Gastroesophageal sphincter (tissue), 4 donors: Measurements from ENCODE around the gene UBR1. TPM values are rescaled to one million over a fixed set of nuclear protein-coding genes. Genes with fewer than 3 reads are reported as not detected.

Experiments used
- ATAC-seq: fragments of 150-250 bp; one replicate; pipeline ENCODE4 v1.9.1; 2016; ENCODE audit warnings: mild to moderate bottlenecking, moderate library complexity
- H3K27ac ChIP-seq, 4 donors: fragments of 200-600 bp; sonication (generic) in 3 of 4; 1 replicate in 3 of 4; 2 replicates in 1 of 4; pipeline ENCODE4 v1.5.1; 2016 to 2019
- H3K27me3 ChIP-seq: fragments of 200-600 bp; sonication (generic); one replicate; pipeline ENCODE4 v1.5.1; 2019
- H3K36me3 ChIP-seq, 2 donors: fragments of 200-600 bp; sonication (generic); one replicate each; pipeline ENCODE4 v1.5.1; 2019; ENCODE audit warnings: control low read depth in 1 of 2
- H3K4me1 ChIP-seq, 3 donors: fragments of 200-600 bp; sonication (generic); 1 replicate in 2 of 3; 2 replicates in 1 of 3; pipeline ENCODE4 v1.5.1; 2016 to 2019; ENCODE audit warnings: control low read depth in 2 of 3
- H3K4me3 ChIP-seq, 2 donors: fragments of 200-600 bp; sonication (generic); one replicate each; pipeline ENCODE4 v1.5.1; 2019; ENCODE audit warnings: mild to moderate bottlenecking in 1 of 2, moderate library complexity in 1 of 2
- H3K9me3 ChIP-seq, 3 donors: fragments of 200-600 bp; sonication (generic); one replicate each; pipeline ENCODE4 v1.5.1; 2017 to 2019; ENCODE audit warnings: control low read depth in 2 of 3
- EP300 ChIP-seq: sonication (generic); formaldehyde crosslinking; IDR thresholded peaks from one replicate; pipeline ENCODE4 v1.6.1; 2017; ENCODE audit warnings: antibody characterized with exemption, mild to moderate bottlenecking
- POLR2A ChIP-seq, 2 donors: fragments of 450-650 bp; IDR thresholded peaks; one replicate each; pipeline ENCODE4 v1.6.1; 2017; ENCODE audit warnings: antibody characterized with exemption in 2 of 2, mild to moderate bottlenecking in 2 of 2, moderate library complexity in 1 of 2
- POLR2AphosphoS5 ChIP-seq: sonication (generic); formaldehyde crosslinking; IDR thresholded peaks from one replicate; pipeline ENCODE4 v1.6.1; 2017; ENCODE audit warnings: antibody characterized with exemption
- WGBS, 2 donors: methylation state at CpG; one replicate each; pipeline ENCODE4 v1.1.5; 2018; ENCODE audit warnings: low coverage in 1 of 2; 5-methylcytosine and 5-hydroxymethylcytosine counted together
- total RNA-seq, 4 donors: library from RNA; depleted of rRNA; stranded (reverse); fragments of >200 nt; gene quantifications; one replicate each; pipeline ENCODE4 v1.1.0, GENCODE V29; 2016
- TF ChIP-seq, protein P1 (sequence below), 4 experiments: fragments of 200-600 bp in 2 of 4; fragments of 450-650 bp in 2 of 4; sonication (generic) in 1 of 4; IDR thresholded peaks; one replicate each; pipeline ENCODE4 v1.5.1; 2017 to 2019; ENCODE audit warnings: antibody characterized with exemption in 4 of 4, mild to moderate bottlenecking in 2 of 4, moderate library complexity in 2 of 4

Gene UBR1
- 10 to 100 TPM; 24.0 to 46.1 (median 31.5) TPM for total RNA-seq

GRCh38 chr15:43105778-43106485 is at the start of gene UBR1:
TSS of gene UBR1 (minus strand) at chr15:43106038. CDS start at chr15:43106022, 16 bp downstream.
- Histone ChIP-seq H3K9me3 (no peaks in the 10 kb centered on the region), H3K27ac (peak within 1 kb of the TSS; percentile 79 to 92 (median 88)), H3K4me3 (peak within 1 kb of the TSS; percentile 59 to 90), H3K27me3 (no peaks in the 10 kb centered on the region), H3K36me3 (peaks cover 0 to 12% of the 10 kb centered on the region in 2 donors), H3K4me1 (peaks cover 9 to 43% (median 14%) of the 10 kb centered on the region in 3 donors)
- WGBS, 2 donors, result 0 to 1% methylated on average over 4 to 16 of the region's 33 CpGs
- peak; percentile 95 for ATAC-seq
- TF ChIP-seq EP300, result no peak
- TF ChIP-seq POLR2A (IDR thresholded peaks at IDR 0.05), result peak; percentile 55 to 63
- TF ChIP-seq, protein P1, sequence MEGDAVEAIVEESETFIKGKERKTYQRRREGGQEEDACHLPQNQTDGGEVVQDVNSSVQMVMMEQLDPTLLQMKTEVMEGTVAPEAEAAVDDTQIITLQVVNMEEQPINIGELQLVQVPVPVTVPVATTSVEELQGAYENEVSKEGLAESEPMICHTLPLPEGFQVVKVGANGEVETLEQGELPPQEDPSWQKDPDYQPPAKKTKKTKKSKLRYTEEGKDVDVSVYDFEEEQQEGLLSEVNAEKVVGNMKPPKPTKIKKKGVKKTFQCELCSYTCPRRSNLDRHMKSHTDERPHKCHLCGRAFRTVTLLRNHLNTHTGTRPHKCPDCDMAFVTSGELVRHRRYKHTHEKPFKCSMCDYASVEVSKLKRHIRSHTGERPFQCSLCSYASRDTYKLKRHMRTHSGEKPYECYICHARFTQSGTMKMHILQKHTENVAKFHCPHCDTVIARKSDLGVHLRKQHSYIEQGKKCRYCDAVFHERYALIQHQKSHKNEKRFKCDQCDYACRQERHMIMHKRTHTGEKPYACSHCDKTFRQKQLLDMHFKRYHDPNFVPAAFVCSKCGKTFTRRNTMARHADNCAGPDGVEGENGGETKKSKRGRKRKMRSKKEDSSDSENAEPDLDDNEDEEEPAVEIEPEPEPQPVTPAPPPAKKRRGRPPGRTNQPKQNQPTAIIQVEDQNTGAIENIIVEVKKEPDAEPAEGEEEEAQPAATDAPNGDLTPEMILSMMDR (IDR thresholded peaks at IDR 0.05), result no peak
- peak; percentile 84 for TF ChIP-seq POLR2AphosphoS5

- H3K27ac ChIP-seq, result no peak overlapping the region
- no peaks in the 10 kb centered on the region for H3K4me1 ChIP-seq
- ATAC-seq, result no peak
- H3K27me3 ChIP-seq, result no peaks in the 10 kb centered on the region
- no peaks in the 10 kb centered on the region for H3K9me3 ChIP-seq
- H3K4me3 ChIP-seq, result no peak overlapping the region
- TF ChIP-seq POLR2A (IDR thresholded peaks at IDR 0.05), result no peak
- TF ChIP-seq POLR2AphosphoS5, result no peak
- TF ChIP-seq, protein P1 (IDR thresholded peaks at IDR 0.05), result no peak
- TF ChIP-seq EP300, result no peak
- peaks cover 0 to 97% of the 10 kb centered on the region in 2 donors for H3K36me3 ChIP-seq
Measured at GRCh38 chr15:43153269-43153668, 47.4 kb upstream of the UBR1 start.

DNA sequence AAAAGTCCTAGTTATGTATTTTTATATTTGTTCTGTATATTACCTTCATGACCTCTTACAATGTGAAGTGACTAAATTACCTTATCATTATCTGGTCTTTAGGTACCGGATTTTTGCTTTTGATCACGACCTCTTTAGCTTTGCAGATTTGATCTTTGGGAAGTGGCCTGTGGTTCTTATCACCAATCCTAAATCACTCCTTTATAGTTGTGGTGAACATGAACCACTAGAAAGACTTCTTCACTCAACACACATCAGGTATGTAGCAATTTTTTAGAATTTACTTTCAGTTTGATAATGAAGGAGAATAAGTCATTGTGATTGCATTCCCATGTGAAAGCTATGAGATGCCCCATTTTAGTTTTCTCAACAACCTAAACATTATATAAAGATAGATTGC is 45.9 kb upstream of the UBR1 start:
- H3K4me1 ChIP-seq, result no peaks in the 10 kb centered on the region
- no peaks in the 10 kb centered on the region for H3K9me3 ChIP-seq
- 82 to 92% methylated on average over 2 of the region's 2 CpGs for WGBS, 2 donors
- peaks cover 0 to 97% of the 10 kb centered on the region in 2 donors for H3K36me3 ChIP-seq
- TF ChIP-seq, protein P1 (IDR thresholded peaks at IDR 0.05), result no peak
- TF ChIP-seq POLR2AphosphoS5 (no peak), POLR2A (IDR thresholded peaks at IDR 0.05) (no peak), EP300 (no peak)
- ATAC-seq, result no peak
- no peaks in the 10 kb centered on the region for H3K27me3 ChIP-seq
- no peak overlapping the region for H3K27ac ChIP-seq
- H3K4me3 ChIP-seq, result no peak overlapping the region

DNA sequence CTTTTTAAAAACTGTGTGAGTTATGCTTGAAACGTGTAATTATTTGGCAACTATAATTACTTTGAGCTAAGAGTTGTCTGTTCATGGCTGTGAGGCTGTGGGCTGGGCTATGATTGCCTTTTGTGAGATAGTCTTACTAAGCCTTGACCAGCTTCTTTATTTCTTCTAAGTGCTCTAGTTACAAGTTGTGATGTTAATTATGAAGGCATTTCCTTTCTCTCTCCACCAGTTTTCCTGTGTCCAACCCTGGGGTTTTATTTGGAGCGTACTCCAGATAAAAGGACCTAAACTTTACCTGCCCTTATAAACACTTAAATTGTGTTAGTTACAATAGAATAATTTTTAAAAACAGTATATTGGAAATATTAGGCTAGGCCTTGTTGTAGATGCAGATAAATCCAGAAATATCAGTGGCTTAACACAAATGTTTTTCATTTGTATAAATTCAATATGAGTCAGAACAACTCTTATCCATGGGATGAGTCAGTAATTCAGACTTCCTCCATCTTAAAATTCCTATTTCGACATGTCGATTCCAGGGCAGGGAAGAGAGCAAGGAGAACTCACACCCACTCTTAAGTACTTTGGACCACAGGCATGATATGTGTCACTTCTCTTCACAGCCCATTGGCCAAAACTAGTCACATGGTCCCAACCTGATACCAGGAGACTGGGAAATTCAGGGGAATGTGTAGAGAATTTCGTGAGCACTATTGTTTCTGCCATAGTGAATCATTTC is 44.5 kb upstream of the UBR1 start:
- 85 to 94% methylated on average over 5 of the region's 5 CpGs for WGBS, 2 donors
- Histone ChIP-seq H3K27me3 (no peaks in the 10 kb centered on the region), H3K4me3 (no peak overlapping the region), H3K36me3 (peaks cover 0 to 94% of the 10 kb centered on the region in 2 donors), H3K9me3 (no peaks in the 10 kb centered on the region), H3K27ac (no peak overlapping the region), H3K4me1 (no peaks in the 10 kb centered on the region)
- ATAC-seq, result no peak
- TF ChIP-seq, protein P1 (IDR thresholded peaks at IDR 0.05), result no peak
- TF ChIP-seq POLR2AphosphoS5 (no peak), EP300 (no peak), POLR2A (IDR thresholded peaks at IDR 0.05) (no peak)
